ENCODE measurements around the gene ZSWIM3. TPM values are rescaled to one million over a fixed set of nuclear protein-coding genes. Genes with fewer than 3 reads are reported as not detected.
A peak's percentile ranks its signal among the peaks of the same experiment; 100 is the strongest.

ZSWIM3 gene
- total and polyA plus RNA-seq, 2 of the 13 experiments (the other 11 are each of a cell fraction or from before 2014, with no cell fraction given): 5.2 to 5.8 TPM

GRCh38 chr20:45880988-45881788, 23.8 kb downstream of the ZSWIM3 start, which contains the start of gene ZSWIM1 (continued):
- TF ChIP-seq ZNF646 (CRISPR knock-in tag; IDR thresholded peaks at IDR 0.05): no peak
- 0 out of 2 replicates have a peak, but pooled peaks have one; percentile 9 for TF ChIP-seq MIXL1 (CRISPR knock-in tag; IDR thresholded peaks at IDR 0.05)
- peak in 1 of 2 experiments; percentile 65; a peak in 1 of 4 replicates for TF ChIP-seq KLF16 (CRISPR knock-in tag; IDR thresholded peaks at IDR 0.05)
- peak; percentile 98 for TF ChIP-seq HBP1 (CRISPR knock-in tag; IDR thresholded peaks at IDR 0.05; ENCODE audit: low read depth)
- TF ChIP-seq ZNF644 (CRISPR knock-in tag; IDR thresholded peaks at IDR 0.05; ENCODE audit: low read depth): 0 out of 2 replicates have a peak, but pooled peaks have one; percentile 33
- peak; percentile 57; the same call in 1 of the 2 replicates for TF ChIP-seq ETV6 (CRISPR knock-in tag; conservative IDR thresholded peaks at IDR 0.05)
- TF ChIP-seq ZNF407 (CRISPR knock-in tag; IDR thresholded peaks at IDR 0.05; ENCODE audit: not compliant biosample characterization): peak; percentile 66

All from HepG2 (cell line).